A673 (cell line): ENCODE data around the gene CLSTN2. TPM values are rescaled to one million over a fixed set of nuclear protein-coding genes. Genes with fewer than 3 reads are reported as not detected.

Experiments
- BruUV-seq: library from RNA; stranded (reverse); fragments of 400-500 nt; replicated peaks from 2 replicates; lab custom pipeline; 2021; lab: Mats Ljungman, UMichigan
- CTCF ChIA-PET: fragments of 300-600 bp; sonication (Branson Sonifier 250); formaldehyde crosslinking; loops from one replicate; lab custom pipeline; 2022; ENCODE audit warnings: antibody characterized with exemption; lab: Charles Lee
- POLR2A ChIA-PET: fragments of 300-600 bp; sonication (Branson Sonifier 250); formaldehyde crosslinking; loops from one replicate; lab custom pipeline; 2022; ENCODE audit warnings: antibody characterized with exemption; ENCODE audit not compliant: low non-redundant PET; lab: Charles Lee
- DNase-seq: peaks from one replicate; pipeline ENCODE4 v3.0.0-alpha.2; 2015; ENCODE audit warnings: low spot score
- H3K27ac ChIP-seq: fragments of 200-600 bp; sonication (generic); 2 replicates; pipeline ENCODE4 v1.5.1; 2016; ENCODE audit warnings: mixed run types, low read depth, mild to moderate bottlenecking, mixed read lengths, antibody characterized with exemption, low read length; ENCODE audit not compliant: poor library complexity, severe bottlenecking
- H3K27me3 ChIP-seq: fragments of 200-600 bp; sonication (generic); replicated peaks from 2 replicates; pipeline ENCODE4 v1.6.1; 2017; ENCODE audit warnings: mixed run types, low read depth, mild to moderate bottlenecking, mixed read lengths, antibody characterized with exemption, low read length; ENCODE audit not compliant: insufficient read depth, poor library complexity
- H3K36me3 ChIP-seq: fragments of 200-600 bp; sonication (generic); 2 replicates; pipeline ENCODE4 v1.6.1; 2016; ENCODE audit warnings: mixed run types, mild to moderate bottlenecking, mixed read lengths, antibody characterized with exemption, low read length; ENCODE audit not compliant: insufficient read depth, poor library complexity, severe bottlenecking
- H3K4me1 ChIP-seq: fragments of 200-600 bp; sonication (generic); 2 replicates; pipeline ENCODE4 v1.6.1; 2017; ENCODE audit warnings: mixed run types, mild to moderate bottlenecking, mixed read lengths, antibody characterized with exemption, low read length; ENCODE audit not compliant: insufficient read depth, poor library complexity, severe bottlenecking
- H3K4me3 ChIP-seq: fragments of 200-600 bp; sonication (generic); 2 replicates; pipeline ENCODE4 v1.5.1; 2016; ENCODE audit warnings: low read depth, mixed run types, mild to moderate bottlenecking, mixed read lengths, low read length; ENCODE audit not compliant: poor library complexity, severe bottlenecking
- H3K9me3 ChIP-seq: fragments of 200-600 bp; sonication (generic); 2 replicates; pipeline ENCODE4 v1.6.1; 2016; ENCODE audit warnings: mixed run types, low read depth, mild to moderate bottlenecking, mixed read lengths, antibody characterized with exemption, low read length; ENCODE audit not compliant: poor library complexity, severe bottlenecking
- EZH2 ChIP-seq: fragments of 200-600 bp; sonication (generic); IDR thresholded peaks from 2 replicates; pipeline ENCODE4 v1.6.1; 2017; ENCODE audit warnings: borderline replicate concordance, low read depth, mild to moderate bottlenecking, mixed read lengths, antibody characterized with exemption, low read length; ENCODE audit not compliant: poor library complexity, severe bottlenecking
- intact Hi-C: fragments of 100-400 bp; cut with micrococcal nuclease; formaldehyde crosslinking; loops from one replicate; pipeline ENCODE4 v1.10.0; 2022; ENCODE audit not compliant: unreplicated experiment
- total RNA-seq: library from RNA; stranded (reverse); gene quantifications from 2 replicates; pipeline ENCODE4 v1.2.3, GENCODE V29; 2021
- TF ChIP-seq, protein P1 (sequence below): fragments of 300-800, 200-600 bp; sonication (generic); conservative IDR thresholded peaks from 2 replicates; pipeline ENCODE4 v1.5.1; 2017; ENCODE audit warnings: low read depth, mild to moderate bottlenecking, antibody characterized with exemption, low read length, moderate library complexity, mixed read lengths

CLSTN2 gene
- total RNA-seq, 1 experiment from 2014 or later = 50.7 TPM

DNA sequence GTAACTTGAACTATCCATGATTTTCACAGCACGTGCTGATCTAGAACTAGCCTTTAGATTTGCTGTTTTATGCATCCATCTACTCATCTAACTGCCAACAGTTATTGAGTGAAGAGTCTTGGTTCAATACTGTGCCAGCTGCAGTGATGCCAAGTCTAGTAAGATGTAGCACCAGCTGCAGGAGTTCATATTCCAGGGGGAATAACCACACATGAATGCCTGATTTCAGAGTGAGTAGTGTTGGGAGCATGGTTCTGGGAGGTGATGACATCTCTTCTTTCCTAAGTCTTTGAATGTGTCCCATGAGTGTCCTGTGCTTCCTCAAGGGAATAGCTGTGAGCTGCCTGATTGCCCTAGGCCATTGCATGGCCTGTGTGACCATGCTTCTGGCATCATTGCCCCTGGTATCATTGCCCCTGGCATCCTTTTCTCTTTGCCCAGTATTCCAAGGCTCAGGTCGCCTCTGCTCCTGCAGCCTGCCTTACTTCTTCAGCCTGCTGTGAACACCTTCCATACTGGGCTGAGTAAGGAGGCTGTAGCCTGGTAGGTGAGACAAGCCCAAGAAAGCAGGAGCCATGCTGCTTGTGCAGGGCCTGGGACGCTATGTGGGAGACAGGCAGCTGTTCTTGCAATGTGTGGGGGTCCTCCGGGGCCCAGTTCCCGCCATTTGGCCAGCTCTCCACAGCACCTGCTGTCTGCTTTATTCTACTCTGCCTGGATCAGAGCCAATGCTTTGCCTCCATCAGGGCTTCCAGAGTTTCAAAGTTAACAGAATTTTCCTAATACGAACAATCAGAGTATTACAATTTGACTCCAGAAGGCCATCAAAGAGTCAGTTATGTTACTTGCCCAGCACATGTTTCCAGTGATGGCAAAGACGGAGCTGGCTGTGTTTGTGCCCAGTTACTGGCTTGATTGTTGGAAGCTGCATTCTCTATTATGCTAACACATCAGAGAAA is 73.2 kb downstream of the CLSTN2 start:
- DNase-seq = no peak
- Histone ChIP-seq H3K4me3 (no peak overlapping the region), H3K36me3 (no peaks in the 10 kb centered on the region), H3K27ac (no peak overlapping the region), H3K9me3 (no peaks in the 10 kb centered on the region), H3K27me3 (no peaks in the 10 kb centered on the region), H3K4me1 (peaks cover 17% of the 10 kb centered on the region)
- TF ChIP-seq, protein P1, sequence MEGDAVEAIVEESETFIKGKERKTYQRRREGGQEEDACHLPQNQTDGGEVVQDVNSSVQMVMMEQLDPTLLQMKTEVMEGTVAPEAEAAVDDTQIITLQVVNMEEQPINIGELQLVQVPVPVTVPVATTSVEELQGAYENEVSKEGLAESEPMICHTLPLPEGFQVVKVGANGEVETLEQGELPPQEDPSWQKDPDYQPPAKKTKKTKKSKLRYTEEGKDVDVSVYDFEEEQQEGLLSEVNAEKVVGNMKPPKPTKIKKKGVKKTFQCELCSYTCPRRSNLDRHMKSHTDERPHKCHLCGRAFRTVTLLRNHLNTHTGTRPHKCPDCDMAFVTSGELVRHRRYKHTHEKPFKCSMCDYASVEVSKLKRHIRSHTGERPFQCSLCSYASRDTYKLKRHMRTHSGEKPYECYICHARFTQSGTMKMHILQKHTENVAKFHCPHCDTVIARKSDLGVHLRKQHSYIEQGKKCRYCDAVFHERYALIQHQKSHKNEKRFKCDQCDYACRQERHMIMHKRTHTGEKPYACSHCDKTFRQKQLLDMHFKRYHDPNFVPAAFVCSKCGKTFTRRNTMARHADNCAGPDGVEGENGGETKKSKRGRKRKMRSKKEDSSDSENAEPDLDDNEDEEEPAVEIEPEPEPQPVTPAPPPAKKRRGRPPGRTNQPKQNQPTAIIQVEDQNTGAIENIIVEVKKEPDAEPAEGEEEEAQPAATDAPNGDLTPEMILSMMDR = no peak
- TF ChIP-seq EZH2 = no peak
- no TSS peak for BruUV-seq
- POLR2A ChIA-PET = no interaction called here
- CTCF ChIA-PET = no interaction called here
- intact Hi-C loops = no loop called here

DNA sequence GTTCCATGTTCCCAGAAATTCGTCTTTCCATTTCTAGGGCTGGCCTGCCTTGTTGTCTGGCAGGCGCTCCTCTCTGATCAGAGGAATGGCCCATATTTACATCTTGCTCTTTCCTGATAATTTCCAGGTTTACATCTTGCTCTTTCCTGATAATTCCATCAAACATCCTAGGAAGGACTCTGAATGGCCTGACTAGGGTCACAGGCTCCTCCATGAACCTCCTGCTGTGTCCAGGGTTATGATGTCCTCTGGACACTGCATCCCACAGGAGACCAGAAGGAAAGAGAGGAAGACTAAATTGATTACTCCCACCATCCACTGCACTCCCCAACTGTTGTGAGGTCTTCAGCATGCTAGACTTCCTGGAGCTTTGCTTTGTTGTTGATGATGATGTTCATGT is 75.4 kb downstream of the CLSTN2 start:
- intact Hi-C loops = no loop called here
- CTCF ChIA-PET = no interaction called here
- Histone ChIP-seq H3K4me3 (no peak overlapping the region), H3K4me1 (peaks cover 17% of the 10 kb centered on the region), H3K27me3 (no peaks in the 10 kb centered on the region), H3K9me3 (no peaks in the 10 kb centered on the region), H3K36me3 (no peaks in the 10 kb centered on the region), H3K27ac (no peak overlapping the region)
- TF ChIP-seq, protein P1 = no peak
- no peak for TF ChIP-seq EZH2
- BruUV-seq = no TSS peak
- no peak for DNase-seq
- POLR2A ChIA-PET = no interaction called here

DNA sequence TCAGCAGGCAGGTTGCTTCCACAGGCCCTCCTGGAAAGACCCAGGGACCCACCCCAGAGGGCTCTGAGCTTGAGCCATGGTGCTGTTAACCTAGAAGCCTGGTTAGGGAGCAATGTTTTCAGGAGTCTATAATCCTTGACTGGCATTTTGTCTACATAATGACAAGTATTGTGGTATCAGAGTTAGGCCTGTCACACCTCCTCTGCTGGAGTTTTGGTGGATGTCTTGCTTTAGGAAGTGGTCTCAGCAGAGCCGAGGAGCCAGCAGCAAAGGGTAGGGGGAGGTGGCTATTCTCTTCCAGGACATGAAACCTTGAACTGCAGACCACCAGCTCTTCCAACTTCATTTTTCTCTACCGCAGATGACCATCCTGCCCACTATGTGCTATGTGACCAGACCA is 76.1 kb downstream of the CLSTN2 start:
- Histone ChIP-seq H3K4me1 (peaks cover 16% of the 10 kb centered on the region), H3K4me3 (no peak overlapping the region), H3K36me3 (no peaks in the 10 kb centered on the region), H3K9me3 (no peaks in the 10 kb centered on the region), H3K27me3 (no peaks in the 10 kb centered on the region), H3K27ac (no peak overlapping the region)
- TF ChIP-seq, protein P1 = no peak
- no peak for TF ChIP-seq EZH2
- POLR2A ChIA-PET = no interaction called here
- intact Hi-C loops = no loop called here
- no TSS peak for BruUV-seq
- no peak for DNase-seq
- CTCF ChIA-PET = no interaction called here
